Activated CD8-positive, alpha-beta T cell treated with anti-CD3 and anti-CD28 coated beads for 36 hours (primary cell): ENCODE measurements around the gene WDR88. TPM values are rescaled to one million over a fixed set of nuclear protein-coding genes. Genes with fewer than 3 reads are reported as not detected.
"Not testable (repeated sequence)": the region's sequence is repeated elsewhere in the genome, so short reads cannot be mapped to it uniquely, and the experiment has no call there.

Experiments
- ATAC-seq: fragments of 200-7000 bp; cut with Tn5 transposase; one replicate; pipeline ENCODE4 v1.10.0; 2021; ENCODE audit warnings: mild to moderate bottlenecking, moderate library complexity
- CTCF ChIA-PET: fragments of 350-600 bp; sonication (Branson Sonifier 250); formaldehyde crosslinking; loops from one replicate; lab custom pipeline; 2021; ENCODE audit warnings: antibody characterized with exemption; lab: Charles Lee
- POLR2A ChIA-PET: fragments of 350-600 bp; sonication (Branson Sonifier 250); formaldehyde crosslinking; loops from one replicate; lab custom pipeline; 2021; ENCODE audit warnings: antibody characterized with exemption; lab: Charles Lee
- DNase-seq: peaks from one replicate; pipeline ENCODE4 v3.0.0-alpha.2; 2020
- H3K27ac Mint-ChIP-seq: one replicate; pipeline ENCODE4 v1.8.0; 2021; ENCODE audit warnings: mild to moderate bottlenecking, mixed read lengths
- H3K27me3 Mint-ChIP-seq: one replicate; pipeline ENCODE4 v1.8.0; 2021; ENCODE audit warnings: mixed read lengths
- H3K36me3 Mint-ChIP-seq: one replicate; pipeline ENCODE4 v1.8.0; 2021; ENCODE audit warnings: low read depth, mixed read lengths
- H3K4me1 Mint-ChIP-seq: one replicate; pipeline ENCODE4 v1.8.0; 2021; ENCODE audit warnings: low read depth, mixed read lengths
- H3K4me3 Mint-ChIP-seq: one replicate; pipeline ENCODE4 v1.8.0; 2021; ENCODE audit warnings: mild to moderate bottlenecking, moderate library complexity, mixed read lengths
- H3K9me3 Mint-ChIP-seq: one replicate; pipeline ENCODE4 v1.8.0; 2021; ENCODE audit warnings: mixed read lengths
- intact Hi-C: fragments of 100-400 bp; cut with micrococcal nuclease; formaldehyde crosslinking; loops from one replicate; pipeline ENCODE4 v1.10.0; 2022
- total RNA-seq, 2 experiments: library from RNA; stranded (reverse); gene quantifications; one replicate each; pipeline ENCODE4 v1.2.3, GENCODE V29; 2021
- TF ChIP-seq, protein P1 (sequence below): fragments of 200-600 bp; IDR thresholded peaks from one replicate; pipeline ENCODE4 v1.8.0; 2022; ENCODE audit warnings: antibody characterized with exemption, mild to moderate bottlenecking

WDR88 gene
- total RNA-seq, 2 experiments from 2014 or later, result not detected

DNA sequence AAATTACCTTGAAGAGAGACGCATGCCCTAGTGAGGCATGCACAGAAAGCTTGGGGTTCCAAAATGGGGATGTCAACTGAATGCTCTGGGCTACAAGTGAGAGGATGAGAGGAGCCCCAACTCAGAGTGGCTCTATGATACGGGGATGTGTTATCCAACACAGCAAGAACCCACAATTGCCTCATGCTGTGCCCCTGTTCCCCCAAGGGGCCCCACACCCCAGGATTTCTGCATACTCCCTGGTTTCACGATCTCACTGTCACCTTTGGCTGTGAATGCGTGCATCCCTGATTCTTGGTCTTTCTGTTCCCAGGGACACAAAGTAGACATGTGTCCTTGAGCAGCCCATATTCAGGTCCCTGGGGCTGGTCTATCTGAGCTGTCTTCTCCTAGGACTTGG lies 29.3 kb downstream of the WDR88 start:
- peak overlapping the region; percentile 95 for H3K27ac Mint-ChIP-seq
- POLR2A ChIA-PET, result interaction anchor here (1.0 to 5.9 kb wide), 2 partner anchors 10 to 15 kb away, joined by 4 to 52 read pairs; no protein-coding TSS in a partner anchor

DNA sequence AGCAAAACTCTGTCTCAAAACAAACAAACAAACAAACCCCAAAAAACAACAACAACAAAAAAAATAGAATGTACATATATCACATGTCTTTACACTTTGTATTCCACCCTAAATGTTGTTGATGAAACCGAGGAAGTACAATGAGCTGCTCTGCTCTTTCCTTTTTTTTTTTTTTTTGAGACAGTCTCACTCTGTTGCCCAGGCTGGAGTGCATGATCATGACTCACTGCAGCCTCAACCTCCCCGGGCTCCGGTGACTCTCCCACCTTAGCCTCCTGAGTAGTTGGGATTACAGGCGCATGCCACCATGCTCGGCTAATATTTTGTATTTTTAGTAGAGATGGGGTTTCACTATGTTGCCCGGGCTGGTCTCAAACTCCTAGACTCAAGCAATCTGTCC lies 31.6 kb downstream of the WDR88 start:
- Mint-ChIP-seq H3K9me3 (peaks cover 6% of the 10 kb centered on the region), H3K36me3 (peaks cover 5% of the 10 kb centered on the region), H3K4me3 (no peak overlapping the region), H3K27me3 (no peaks in the 10 kb centered on the region), H3K4me1 (peaks cover 21% of the 10 kb centered on the region), H3K27ac (no peak overlapping the region)
- no peak for DNase-seq
- no peak for ATAC-seq
- ChIA-PET CTCF (interaction anchor here (2.3 kb wide), 1 partner anchor 21 kb away, joined by 11 read pairs; no protein-coding TSS in a partner anchor), POLR2A (interaction anchor here (1.0 to 1.4 kb wide), 2 partner anchors 13 to 14 kb away, joined by 3 to 4 read pairs; no protein-coding TSS in a partner anchor)
- intact Hi-C loops, result no loop called here
- TF ChIP-seq, protein P1, sequence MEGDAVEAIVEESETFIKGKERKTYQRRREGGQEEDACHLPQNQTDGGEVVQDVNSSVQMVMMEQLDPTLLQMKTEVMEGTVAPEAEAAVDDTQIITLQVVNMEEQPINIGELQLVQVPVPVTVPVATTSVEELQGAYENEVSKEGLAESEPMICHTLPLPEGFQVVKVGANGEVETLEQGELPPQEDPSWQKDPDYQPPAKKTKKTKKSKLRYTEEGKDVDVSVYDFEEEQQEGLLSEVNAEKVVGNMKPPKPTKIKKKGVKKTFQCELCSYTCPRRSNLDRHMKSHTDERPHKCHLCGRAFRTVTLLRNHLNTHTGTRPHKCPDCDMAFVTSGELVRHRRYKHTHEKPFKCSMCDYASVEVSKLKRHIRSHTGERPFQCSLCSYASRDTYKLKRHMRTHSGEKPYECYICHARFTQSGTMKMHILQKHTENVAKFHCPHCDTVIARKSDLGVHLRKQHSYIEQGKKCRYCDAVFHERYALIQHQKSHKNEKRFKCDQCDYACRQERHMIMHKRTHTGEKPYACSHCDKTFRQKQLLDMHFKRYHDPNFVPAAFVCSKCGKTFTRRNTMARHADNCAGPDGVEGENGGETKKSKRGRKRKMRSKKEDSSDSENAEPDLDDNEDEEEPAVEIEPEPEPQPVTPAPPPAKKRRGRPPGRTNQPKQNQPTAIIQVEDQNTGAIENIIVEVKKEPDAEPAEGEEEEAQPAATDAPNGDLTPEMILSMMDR, result no peak

More for the DNA sequence above, 29.3 kb downstream of the WDR88 start:
- TF ChIP-seq, protein P1, result no peak
- no peak for ATAC-seq
- peaks cover 2% of the 10 kb centered on the region for H3K36me3 Mint-ChIP-seq
- DNase-seq, result no peak
- H3K9me3 Mint-ChIP-seq, result peaks cover 4% of the 10 kb centered on the region
- H3K4me3 Mint-ChIP-seq, result no peak overlapping the region
- H3K4me1 Mint-ChIP-seq, result peaks cover 30% of the 10 kb centered on the region
- H3K27me3 Mint-ChIP-seq, result no peaks in the 10 kb centered on the region
- intact Hi-C loops, result no loop called here
- CTCF ChIA-PET, result interaction anchor here (1.0 to 4.5 kb wide), 7 partner anchors 12 to 617 kb away, joined by 3 to 32 read pairs (median 9); no protein-coding TSS in a partner anchor

DNA sequence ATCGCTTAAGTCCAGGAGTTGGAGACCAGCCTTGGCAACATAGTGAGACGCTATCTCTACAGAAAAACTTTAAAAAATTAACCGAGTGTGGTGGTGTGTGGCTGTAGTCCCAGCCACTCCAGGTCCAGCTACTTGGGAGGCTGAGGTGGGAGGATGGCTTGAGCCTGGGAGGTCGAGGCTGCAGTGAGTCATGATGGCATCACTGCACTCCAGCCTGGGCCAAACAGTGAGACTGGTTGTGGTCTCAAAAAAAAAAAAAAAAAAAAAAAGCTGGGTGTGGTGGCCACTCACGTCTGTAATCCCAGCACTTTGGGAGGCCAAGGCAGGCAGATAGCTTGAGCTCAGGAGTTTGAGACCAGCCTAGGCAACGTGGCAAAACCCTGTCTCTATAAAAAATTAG lies 34.1 kb downstream of the WDR88 start:
- H3K27ac Mint-ChIP-seq, POLR2A ChIA-PET, H3K4me1 Mint-ChIP-seq, H3K27me3 Mint-ChIP-seq, H3K4me3 Mint-ChIP-seq, intact Hi-C loops, H3K9me3 Mint-ChIP-seq, ATAC-seq, H3K36me3 Mint-ChIP-seq, DNase-seq: not testable (repeated sequence)
- CTCF ChIA-PET, result interaction anchor here (1.2 to 2.2 kb wide), 3 partner anchors 11 to 21 kb away, joined by 5 to 7 read pairs (median 5); no protein-coding TSS in a partner anchor

DNA sequence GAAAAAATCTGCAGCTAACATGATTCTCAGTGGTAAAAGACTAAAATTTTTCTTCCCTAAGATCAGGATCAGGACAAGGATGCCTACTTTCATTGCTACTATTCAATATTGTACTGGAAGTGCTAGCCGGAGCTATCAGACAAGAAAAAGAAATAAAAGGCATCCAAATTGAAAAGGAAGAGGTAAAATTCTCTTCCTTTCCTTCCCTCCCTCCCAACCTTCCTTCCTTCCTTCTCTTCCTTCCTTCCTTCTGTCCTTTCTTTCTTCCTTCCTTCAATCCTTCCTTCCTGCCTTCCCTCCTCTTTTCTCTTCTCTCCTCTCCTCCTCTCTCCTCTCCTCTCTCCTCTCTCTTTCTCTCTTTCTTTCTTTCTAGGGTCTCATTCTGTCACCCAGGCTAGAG lies 35.5 kb downstream of the WDR88 start:
- ChIA-PET POLR2A (no interaction called here), CTCF (interaction anchor here (1.4 to 2.2 kb wide), 2 partner anchors 17 to 23 kb away, joined by 5 to 7 read pairs; no protein-coding TSS in a partner anchor)
- Mint-ChIP-seq H3K4me1 (peaks cover 1% of the 10 kb centered on the region), H3K27ac (no peak overlapping the region), H3K27me3 (no peaks in the 10 kb centered on the region), H3K36me3 (peaks cover 4% of the 10 kb centered on the region), H3K9me3 (peaks cover 2% of the 10 kb centered on the region), H3K4me3 (no peak overlapping the region)
- ATAC-seq, result no peak
- intact Hi-C loops, result no loop called here
- TF ChIP-seq, protein P1, result no peak
- DNase-seq, result no peak

DNA sequence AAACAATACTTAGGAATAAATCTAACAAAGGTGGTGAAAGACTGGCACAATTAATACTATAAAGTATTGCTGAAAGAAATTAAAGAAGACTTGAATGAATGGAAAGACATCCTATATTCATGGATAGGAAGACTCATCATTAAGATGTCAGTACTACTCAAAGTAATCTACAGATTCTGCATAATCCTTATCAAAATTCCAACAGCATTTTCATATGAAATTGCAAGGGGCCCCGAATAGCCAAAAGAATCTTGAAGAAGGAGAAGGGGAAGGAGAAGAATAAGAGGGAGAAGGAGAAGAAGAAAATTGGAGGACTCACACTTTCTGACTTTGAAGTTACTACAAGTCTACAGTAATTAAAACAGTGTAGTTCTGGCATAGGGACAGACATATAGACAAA lies 36.6 kb downstream of the WDR88 start:
- POLR2A ChIA-PET, result interaction anchor here (0.6 kb wide), 1 partner anchor 205 kb away, joined by 3 read pairs; no protein-coding TSS in a partner anchor

More for the DNA sequence above, 36.6 kb downstream of the WDR88 start:
- intact Hi-C loops, result no loop called here
- Mint-ChIP-seq H3K36me3 (peaks cover 5% of the 10 kb centered on the region), H3K27me3 (no peaks in the 10 kb centered on the region), H3K9me3 (peaks cover 2% of the 10 kb centered on the region), H3K27ac (no peak overlapping the region), H3K4me3 (no peak overlapping the region), H3K4me1 (peaks cover 5% of the 10 kb centered on the region)
- CTCF ChIA-PET, result interaction anchor here (1.9 kb wide), 1 partner anchor 16 kb away, joined by 7 read pairs; no protein-coding TSS in a partner anchor
- no peak for ATAC-seq
- DNase-seq, result no peak
- TF ChIP-seq, protein P1, result no peak
